Epithelial cell of esophagus (primary cell): Measurements from ENCODE around the gene KSR1.
"Not testable (repeated sequence)": the region's sequence is repeated elsewhere in the genome, so short reads cannot be mapped to it uniquely, and the experiment has no call there.

Experiments
- DNase-seq: peaks from one replicate; pipeline ENCODE4 v3.0.0; 2010; ENCODE audit warnings: low read depth
- H3K4me3 ChIP-seq: 2 replicates; pipeline ENCODE4 v1.5.1; 2011; ENCODE audit warnings: mild to moderate bottlenecking, low read length, control low read depth
- CTCF ChIP-seq: IDR thresholded peaks from 2 replicates; pipeline ENCODE4 v1.5.1; 2011; ENCODE audit warnings: low read depth, mild to moderate bottlenecking, low read length, control low read depth, inconsistent platforms; ENCODE audit not compliant: insufficient read depth; ENCODE audit errors: missing control alignments

The KSR1 gene

GRCh38 chr17:27421111-27421510, 35.1 kb upstream of the KSR1 start:
- TF ChIP-seq CTCF, result no peak
- no peak overlapping the region for H3K4me3 ChIP-seq
- no peak for DNase-seq

- not testable (repeated sequence) for H3K4me3 ChIP-seq, DNase-seq
Observed at GRCh38 chr17:27421626-27422025, 34.6 kb upstream of the KSR1 start.

- no peak for TF ChIP-seq CTCF
- no peak overlapping the region for H3K4me3 ChIP-seq
- no peak for DNase-seq
Observed at GRCh38 chr17:27422601-27423000, 33.6 kb upstream of the KSR1 start.

GRCh38 chr17:27423651-27424050, 32.6 kb upstream of the KSR1 start:
- H3K4me3 ChIP-seq, result no peak overlapping the region
- no peak for TF ChIP-seq CTCF
- DNase-seq, result no peak

GRCh38 chr17:27424516-27424915, 31.7 kb upstream of the KSR1 start:
- no peak overlapping the region for H3K4me3 ChIP-seq
- no peak for DNase-seq
- no peak for TF ChIP-seq CTCF

- no peak for DNase-seq
- TF ChIP-seq CTCF, result no peak
Observed at GRCh38 chr17:27424941-27425340, 31.3 kb upstream of the KSR1 start.

GRCh38 chr17:27425571-27425970, 30.7 kb upstream of the KSR1 start:
- not testable (repeated sequence) for H3K4me3 ChIP-seq, DNase-seq

More at GRCh38 chr17:27424941-27425340, 31.3 kb upstream of the KSR1 start:
- no peak overlapping the region for H3K4me3 ChIP-seq

GRCh38 chr17:27425991-27426390, 30.3 kb upstream of the KSR1 start:
- DNase-seq, result no peak
- no peak for TF ChIP-seq CTCF
- H3K4me3 ChIP-seq, result no peak overlapping the region

GRCh38 chr17:27426471-27426870, 29.8 kb upstream of the KSR1 start:
- not testable (repeated sequence) for H3K4me3 ChIP-seq, DNase-seq

- DNase-seq, H3K4me3 ChIP-seq: not testable (repeated sequence)
Observed at GRCh38 chr17:27427166-27427862, 28.9 kb upstream of the KSR1 start.
